PC-3 (cell line): ENCODE data around the gene CAP2. TPM values are rescaled to one million over a fixed set of nuclear protein-coding genes. Genes with fewer than 3 reads are reported as not detected.

ENCODE experiments used
- ATAC-seq: fragments of 200-7000 bp; cut with Tn5 transposase; 2 replicates; pipeline ENCODE4 v1.9.1; 2020; ENCODE audit warnings: mild to moderate bottlenecking, moderate library complexity
- BruUV-seq: library from RNA; stranded (reverse); fragments of 400-500 nt; replicated peaks from 2 replicates; lab custom pipeline; 2021; lab: Mats Ljungman, UMichigan
- CTCF ChIA-PET: fragments of 300-600 bp; sonication (Branson Sonifier 250); formaldehyde crosslinking; loops from one replicate; lab custom pipeline; 2022; ENCODE audit warnings: antibody characterized with exemption; lab: Charles Lee
- POLR2A ChIA-PET: fragments of 300-600 bp; sonication (Branson Sonifier 250); formaldehyde crosslinking; loops from one replicate; lab custom pipeline; 2022; ENCODE audit warnings: antibody characterized with exemption; ENCODE audit not compliant: unreplicated experiment; lab: Charles Lee
- DNase-seq: peaks from one replicate; pipeline ENCODE4 v3.0.0-alpha.2; 2015
- H2AFZ ChIP-seq: fragments of 300-600 bp; sonication (generic); 2 replicates; pipeline ENCODE4 v1.6.0; 2016; ENCODE audit warnings: antibody characterized with exemption, low read length
- H3F3A ChIP-seq: fragments of 300-600 bp; sonication (generic); one replicate; pipeline ENCODE4 v1.6.0; 2017; ENCODE audit warnings: antibody characterized with exemption, low read length, control low read depth, mild to moderate bottlenecking; ENCODE audit not compliant: unreplicated experiment
- H3K27ac ChIP-seq: fragments of 300-600 bp; sonication (generic); 2 replicates; pipeline ENCODE4 v1.5.1; 2016; ENCODE audit warnings: mild to moderate bottlenecking, low read length
- H3K27me3 ChIP-seq: fragments of 300-600 bp; sonication (generic); 2 replicates; pipeline ENCODE4 v1.6.1; 2016; ENCODE audit warnings: low read length, mixed read lengths
- H3K36me3 ChIP-seq: fragments of 300-600 bp; sonication (generic); 2 replicates; pipeline ENCODE4 v1.6.1; 2016; ENCODE audit warnings: low read depth, mixed run types, low read length, mixed read lengths
- H3K4me1 ChIP-seq: fragments of 300-600 bp; sonication (generic); 2 replicates; pipeline ENCODE4 v1.5.1; 2016; ENCODE audit warnings: low read length; ENCODE audit not compliant: insufficient read depth
- H3K4me2 ChIP-seq: fragments of 300-600 bp; sonication (generic); 2 replicates; pipeline ENCODE4 v1.6.0; 2016; ENCODE audit warnings: low read length
- H3K4me3 ChIP-seq: fragments of 300-600 bp; sonication (generic); 2 replicates; pipeline ENCODE4 v1.5.1; 2016; ENCODE audit warnings: mild to moderate bottlenecking, low read length, mixed read lengths
- H3K79me2 ChIP-seq: fragments of 300-600 bp; sonication (generic); 2 replicates; pipeline ENCODE4 v1.6.1; 2017; ENCODE audit warnings: low read length, mixed read lengths
- H3K9ac ChIP-seq: fragments of 300-600 bp; sonication (generic); 2 replicates; pipeline ENCODE4 v1.6.0; 2016; ENCODE audit warnings: mild to moderate bottlenecking, low read length
- H3K9me2 ChIP-seq: fragments of 300-600 bp; sonication (generic); replicated peaks from 2 replicates; pipeline ENCODE4 v1.6.1; 2016; ENCODE audit warnings: mixed run types, low read length, mixed read lengths
- H3K9me3 ChIP-seq: fragments of 300-600 bp; sonication (generic); 2 replicates; pipeline ENCODE4 v1.6.1; 2016; ENCODE audit warnings: low read length, mixed read lengths
- H4K20me1 ChIP-seq: fragments of 300-600 bp; sonication (generic); 2 replicates; pipeline ENCODE4 v1.6.1; 2016; ENCODE audit warnings: low read length, mixed read lengths
- EZH2 ChIP-seq: fragments of 300-600 bp; sonication (generic); IDR thresholded peaks from one replicate; pipeline ENCODE4 v1.6.1; 2017; ENCODE audit warnings: antibody characterized with exemption, mild to moderate bottlenecking, low read length; ENCODE audit not compliant: unreplicated experiment
- EZH2phosphoT487 ChIP-seq: fragments of 300-600 bp; sonication (generic); IDR thresholded peaks from 2 replicates; pipeline ENCODE4 v1.6.1; 2018; ENCODE audit warnings: mild to moderate bottlenecking, antibody characterized with exemption, low read length, borderline replicate concordance
- intact Hi-C: fragments of 100-400 bp; cut with micrococcal nuclease; formaldehyde crosslinking; loops from 2 replicates; pipeline ENCODE4 v1.9.0; 2023
- total RNA-seq: library from RNA; depleted of rRNA; stranded (reverse); fragments of >200 nt; gene quantifications from 2 replicates; pipeline ENCODE4 v1.2.3, GENCODE V29; 2014
- TF ChIP-seq, protein P1 (sequence below): fragments of 300-600 bp; sonication (generic); conservative IDR thresholded peaks from 2 replicates; pipeline ENCODE4 v1.5.1; 2017; ENCODE audit warnings: antibody characterized with exemption, low read depth, mild to moderate bottlenecking, low read length

CAP2 gene
- total RNA-seq, 1 experiment from 2014 or later: 8.2 TPM

GRCh38 chr6:17349427-17349826 is 44.0 kb upstream of the CAP2 start:
- H2AFZ ChIP-seq: no peak overlapping the region
- 0 out of 2 replicates have a peak overlapping the region, but pooled peaks have one; percentile 14 for H3K27ac ChIP-seq
- no peaks in the 10 kb centered on the region for H3K79me2 ChIP-seq
- no peaks in the 10 kb centered on the region for H4K20me1 ChIP-seq
- H3K4me2 ChIP-seq: peak overlapping the region; percentile 26; the same call in 1 of the 2 replicates
- ATAC-seq (peak; percentile 90), DNase-seq (peak; percentile 87)
- TF ChIP-seq, protein P1, sequence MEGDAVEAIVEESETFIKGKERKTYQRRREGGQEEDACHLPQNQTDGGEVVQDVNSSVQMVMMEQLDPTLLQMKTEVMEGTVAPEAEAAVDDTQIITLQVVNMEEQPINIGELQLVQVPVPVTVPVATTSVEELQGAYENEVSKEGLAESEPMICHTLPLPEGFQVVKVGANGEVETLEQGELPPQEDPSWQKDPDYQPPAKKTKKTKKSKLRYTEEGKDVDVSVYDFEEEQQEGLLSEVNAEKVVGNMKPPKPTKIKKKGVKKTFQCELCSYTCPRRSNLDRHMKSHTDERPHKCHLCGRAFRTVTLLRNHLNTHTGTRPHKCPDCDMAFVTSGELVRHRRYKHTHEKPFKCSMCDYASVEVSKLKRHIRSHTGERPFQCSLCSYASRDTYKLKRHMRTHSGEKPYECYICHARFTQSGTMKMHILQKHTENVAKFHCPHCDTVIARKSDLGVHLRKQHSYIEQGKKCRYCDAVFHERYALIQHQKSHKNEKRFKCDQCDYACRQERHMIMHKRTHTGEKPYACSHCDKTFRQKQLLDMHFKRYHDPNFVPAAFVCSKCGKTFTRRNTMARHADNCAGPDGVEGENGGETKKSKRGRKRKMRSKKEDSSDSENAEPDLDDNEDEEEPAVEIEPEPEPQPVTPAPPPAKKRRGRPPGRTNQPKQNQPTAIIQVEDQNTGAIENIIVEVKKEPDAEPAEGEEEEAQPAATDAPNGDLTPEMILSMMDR: no peak
- TF ChIP-seq EZH2phosphoT487 (no peak), EZH2 (no peak)
- BruUV-seq: no TSS peak
- intact Hi-C loops: no loop called here
- no peak overlapping the region for H3K4me3 ChIP-seq
- H3K9me3 ChIP-seq: no peaks in the 10 kb centered on the region
- H3K9ac ChIP-seq: no peak overlapping the region
- H3K27me3 ChIP-seq: no peaks in the 10 kb centered on the region
- H3F3A ChIP-seq: no peaks in the 10 kb centered on the region
- ChIA-PET CTCF (no interaction called here), POLR2A (no interaction called here)
- H3K4me1 ChIP-seq: peaks cover 22% of the 10 kb centered on the region
- no peaks in the 10 kb centered on the region for H3K9me2 ChIP-seq
- H3K36me3 ChIP-seq: no peaks in the 10 kb centered on the region

DNA sequence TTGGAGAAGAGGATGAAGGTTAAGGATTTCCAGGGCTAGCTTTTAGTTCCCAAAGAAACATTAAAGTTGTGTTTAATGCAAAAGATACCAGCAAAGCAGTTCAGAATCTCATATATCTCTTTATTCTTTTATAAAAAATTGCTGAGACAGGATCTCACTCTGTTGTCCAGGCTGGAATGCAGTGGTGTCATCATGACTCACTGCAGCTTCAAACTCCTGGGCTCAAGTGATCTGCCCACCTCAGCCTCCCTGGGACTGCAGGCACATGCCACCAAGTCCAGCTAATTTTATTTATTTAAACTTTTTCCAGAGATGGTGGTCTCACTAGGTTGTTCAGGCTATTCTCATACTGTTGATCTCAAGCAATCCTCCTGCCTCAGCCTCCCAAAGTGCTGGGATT is 41.1 kb upstream of the CAP2 start:
- ATAC-seq: no peak
- Histone ChIP-seq H3K27me3 (no peaks in the 10 kb centered on the region), H3K9me2 (no peaks in the 10 kb centered on the region), H3K9me3 (no peaks in the 10 kb centered on the region), H3K4me2 (no peak overlapping the region), H3K4me3 (no peak overlapping the region), H2AFZ (no peak overlapping the region), H4K20me1 (no peaks in the 10 kb centered on the region), H3K27ac (no peak overlapping the region), H3K36me3 (no peaks in the 10 kb centered on the region), H3K9ac (no peak overlapping the region), H3K79me2 (no peaks in the 10 kb centered on the region), H3F3A (no peaks in the 10 kb centered on the region), H3K4me1 (peaks cover 32% of the 10 kb centered on the region)
- CTCF ChIA-PET: no interaction called here
- intact Hi-C loops: loop anchor here (10.0 kb wide), 1 partner anchor 188 kb away; no protein-coding TSS in a partner anchor
- peak; percentile 21 for DNase-seq
- BruUV-seq: no TSS peak
- POLR2A ChIA-PET: no interaction called here
- TF ChIP-seq EZH2 (no peak), EZH2phosphoT487 (no peak)
- TF ChIP-seq, protein P1: no peak

DNA sequence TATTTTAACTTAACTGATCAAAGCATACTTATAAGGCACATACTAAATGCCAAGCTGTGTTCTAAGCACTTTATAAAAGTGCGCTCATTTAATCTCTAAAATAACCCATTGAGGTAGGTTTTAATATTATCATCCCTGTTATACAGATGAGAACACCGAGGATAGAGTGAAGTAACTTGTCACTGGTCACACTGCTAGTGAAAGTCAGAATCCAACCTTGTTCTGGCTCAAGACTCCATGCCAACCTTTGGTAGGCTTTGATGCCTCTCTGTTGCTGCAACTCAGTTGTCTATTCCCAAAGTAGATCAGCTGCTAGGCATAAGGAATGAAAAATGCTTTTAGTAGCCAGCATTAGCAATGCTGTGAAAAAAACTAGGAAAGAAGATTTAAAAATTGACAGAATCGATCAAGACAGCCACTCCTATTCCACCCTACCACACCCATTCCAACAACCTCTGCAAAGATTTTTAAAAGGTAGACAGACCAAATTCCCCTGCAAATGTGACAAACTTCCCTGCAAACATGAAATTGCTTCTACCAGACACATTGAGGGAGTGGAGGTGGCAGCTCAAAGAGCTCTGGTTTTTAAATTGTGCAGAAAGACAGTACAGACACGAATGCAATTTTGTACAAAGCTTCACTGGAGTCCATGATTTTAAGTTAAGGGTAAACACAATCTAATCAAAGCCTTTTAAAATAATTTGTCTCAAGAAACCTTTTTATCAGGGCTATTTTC is 39.8 kb upstream of the CAP2 start:
- ATAC-seq (no peak), DNase-seq (no peak)
- H3K9me2 ChIP-seq: no peaks in the 10 kb centered on the region
- H3F3A ChIP-seq: no peaks in the 10 kb centered on the region
- H2AFZ ChIP-seq: no peak overlapping the region
- no peaks in the 10 kb centered on the region for H3K79me2 ChIP-seq
- H3K36me3 ChIP-seq: no peaks in the 10 kb centered on the region
- no peak overlapping the region for H3K27ac ChIP-seq
- BruUV-seq: no TSS peak
- H3K27me3 ChIP-seq: no peaks in the 10 kb centered on the region
- ChIA-PET CTCF (no interaction called here), POLR2A (no interaction called here)
- H3K9me3 ChIP-seq: no peaks in the 10 kb centered on the region
- H3K4me2 ChIP-seq: no peak overlapping the region
- H3K9ac ChIP-seq: no peak overlapping the region
- intact Hi-C loops: loop anchor here (10.0 kb wide), 1 partner anchor 189 kb away; no protein-coding TSS in a partner anchor
- TF ChIP-seq, protein P1: no peak
- TF ChIP-seq EZH2: no peak
- TF ChIP-seq EZH2phosphoT487: no peak
- peaks cover 32% of the 10 kb centered on the region for H3K4me1 ChIP-seq
- H3K4me3 ChIP-seq: no peak overlapping the region
- no peaks in the 10 kb centered on the region for H4K20me1 ChIP-seq
